ENCODE results near the gene FBF1. TPM values are rescaled to one million over a fixed set of nuclear protein-coding genes. Genes with fewer than 3 reads are reported as not detected.

Gene FBF1
- polyA plus RNA-seq, 10 donors: 3.1 to 7.9 (median 6.2) TPM

DNA sequence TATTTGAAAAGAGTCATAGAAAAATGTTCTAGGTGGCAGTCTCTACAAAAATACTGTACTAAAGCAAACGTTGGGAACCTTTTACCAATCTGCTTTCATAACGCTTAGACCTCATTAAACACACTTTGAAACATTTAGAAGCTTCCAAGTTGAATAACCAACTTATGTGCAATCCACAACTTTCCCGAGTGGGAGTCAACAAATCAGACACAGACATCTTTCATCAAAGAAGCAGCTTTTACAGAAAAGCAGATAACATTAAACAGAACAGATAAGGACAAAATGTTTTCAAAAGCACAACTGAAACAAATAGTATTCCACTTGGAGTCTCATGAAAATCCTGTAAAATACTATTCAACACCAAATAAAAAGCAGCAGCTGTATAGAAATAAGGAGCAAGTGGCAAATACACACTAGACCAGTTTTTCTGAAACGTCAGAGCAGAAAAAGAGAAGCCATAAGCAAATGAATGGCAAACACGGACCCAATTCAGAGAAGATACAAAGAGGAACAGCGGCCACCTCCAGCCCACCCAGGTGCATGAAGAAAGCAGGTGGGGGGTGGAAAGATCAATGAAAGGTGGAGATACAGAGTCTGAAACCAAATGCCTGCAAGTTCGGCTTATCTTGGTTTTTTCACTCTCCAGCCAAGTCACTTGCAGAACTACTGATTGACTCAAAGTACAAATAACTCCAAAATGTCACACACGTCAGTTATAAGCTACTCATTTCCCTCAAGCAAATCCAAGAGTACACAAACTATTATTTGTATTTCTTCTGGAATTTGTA, 18.4 kb upstream of the FBF1 start:
- DNase-seq: no peak

DNA sequence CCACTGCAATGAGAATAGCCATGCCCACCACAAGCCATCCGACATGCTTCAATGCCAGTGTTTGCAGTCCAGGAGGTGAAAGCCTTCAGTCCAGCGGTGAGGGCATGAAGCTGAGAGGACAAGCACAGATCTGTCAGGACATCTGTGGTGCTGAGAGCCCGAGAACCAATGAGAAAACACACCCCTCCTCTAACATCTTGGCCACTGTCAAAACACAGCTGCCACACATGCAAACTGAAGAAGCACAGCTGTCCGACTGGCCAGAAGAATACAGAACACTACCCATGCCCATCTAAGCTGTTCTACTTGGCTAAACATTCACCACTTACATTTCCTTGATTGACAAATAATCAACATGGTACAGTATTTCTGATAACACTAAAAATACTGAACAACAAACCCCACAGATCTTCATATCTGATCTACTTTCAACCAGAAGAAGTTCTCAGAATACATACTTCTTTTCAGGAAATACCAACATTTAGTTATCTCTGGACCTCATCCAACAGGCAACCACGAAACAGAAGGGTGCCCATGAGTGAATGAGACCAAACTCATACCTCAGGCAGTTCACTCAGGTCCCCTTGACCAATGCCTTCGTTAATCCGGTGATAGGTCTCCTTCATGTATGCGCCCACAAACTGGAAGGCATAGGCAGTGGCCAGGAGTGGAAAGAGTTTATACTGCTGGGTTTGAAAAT, 10.2 kb upstream of the FBF1 start:
- peak in 2 of 3 donors; percentile 45 to 58 for DNase-seq

DNA sequence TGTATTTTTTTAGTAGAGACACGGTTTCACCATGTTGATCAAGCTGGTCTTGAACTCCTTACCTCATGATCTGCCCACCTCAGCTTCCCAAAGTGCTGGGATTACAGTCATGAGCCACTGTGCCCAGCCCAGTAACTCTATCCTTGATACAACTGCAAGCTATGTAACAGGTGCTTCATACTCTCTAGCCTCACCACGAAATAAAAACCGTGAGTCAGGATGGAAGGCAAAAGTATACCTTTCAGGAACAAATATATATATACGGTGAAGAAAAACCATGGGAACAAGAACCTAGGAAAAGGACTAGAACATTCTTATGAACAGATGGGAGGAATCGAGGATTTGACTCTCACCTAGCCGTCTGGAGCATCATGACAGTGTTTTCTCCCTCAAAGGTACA, 9.6 kb upstream of the FBF1 start:
- DNase-seq: no peak

DNA sequence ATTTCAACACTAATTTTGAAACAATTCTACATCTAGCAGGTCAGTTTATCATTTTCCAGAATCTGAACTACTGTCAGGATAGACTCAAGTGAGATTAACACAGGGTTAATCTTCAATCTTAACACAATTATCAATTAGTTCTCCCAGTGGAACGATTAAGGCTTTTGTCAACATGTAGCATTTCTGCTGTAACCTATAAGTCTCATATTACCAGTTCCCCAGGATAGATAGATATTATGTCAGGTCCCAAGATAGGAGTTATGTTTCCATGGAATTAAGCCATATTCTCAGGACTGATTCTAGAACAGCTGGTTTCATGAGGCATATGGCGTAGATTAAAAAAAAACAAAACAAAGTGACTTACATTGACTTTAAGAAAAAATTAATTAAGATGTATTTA, 4.4 kb upstream of the FBF1 start:
- no peak for DNase-seq

DNA sequence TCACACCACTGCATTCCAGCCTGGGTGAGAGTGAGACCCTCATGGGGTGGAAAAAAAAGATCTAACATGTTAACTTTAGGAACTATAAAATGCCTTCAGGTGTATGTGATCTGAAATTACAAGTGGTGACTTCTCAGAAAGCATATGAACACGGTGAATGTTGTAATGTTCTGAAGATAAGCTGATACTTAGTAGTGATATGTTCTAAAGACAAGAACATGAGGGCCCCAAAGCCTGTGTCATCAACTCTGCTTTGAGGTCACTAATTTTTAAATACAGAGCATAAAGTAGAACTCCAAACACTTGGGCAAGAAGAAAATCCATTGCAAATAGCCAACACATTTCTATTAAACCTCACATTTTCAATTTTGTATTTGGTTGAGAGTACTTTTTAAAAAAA, 2.6 kb upstream of the FBF1 start:
- no peak for DNase-seq

DNA sequence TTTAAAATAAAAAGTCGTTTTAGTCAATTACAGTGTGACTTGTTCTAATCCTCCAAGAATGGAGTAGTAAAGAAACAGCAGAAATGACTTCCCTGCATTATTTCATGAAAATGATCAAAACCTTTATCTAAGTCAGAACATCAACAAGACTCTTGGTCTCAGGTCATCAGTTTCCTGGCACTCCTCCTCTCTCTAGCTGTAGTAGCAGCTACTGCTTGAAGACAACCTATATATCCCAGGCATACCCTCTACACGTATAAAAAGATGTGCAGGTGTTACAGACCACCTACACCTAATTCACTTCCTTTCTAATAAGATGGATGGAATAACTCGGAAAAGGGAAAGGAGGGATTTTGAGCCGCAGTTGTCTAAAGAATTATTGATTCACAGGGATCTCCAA, 1.6 kb upstream of the FBF1 start:
- no peak for DNase-seq

DNA sequence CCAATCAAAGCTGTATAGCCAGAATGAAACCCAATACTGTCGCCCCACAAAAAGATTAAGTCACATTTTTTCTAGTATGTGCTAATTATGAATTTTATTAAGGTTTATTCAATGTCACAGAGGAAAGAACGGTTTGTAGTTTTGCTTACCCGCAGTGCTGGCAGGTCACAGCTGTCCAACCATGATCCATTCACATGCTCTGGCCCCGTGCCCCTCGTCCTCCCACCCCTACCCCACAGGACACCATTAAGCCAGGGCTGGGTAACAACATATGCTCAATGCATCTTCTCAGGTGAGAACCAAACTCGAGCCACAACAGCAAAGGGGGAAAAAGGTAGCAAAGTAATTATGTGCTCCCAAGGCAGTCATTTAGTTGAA, 589 bp upstream of the FBF1 start:
- DNase-seq: no peak

DNA sequence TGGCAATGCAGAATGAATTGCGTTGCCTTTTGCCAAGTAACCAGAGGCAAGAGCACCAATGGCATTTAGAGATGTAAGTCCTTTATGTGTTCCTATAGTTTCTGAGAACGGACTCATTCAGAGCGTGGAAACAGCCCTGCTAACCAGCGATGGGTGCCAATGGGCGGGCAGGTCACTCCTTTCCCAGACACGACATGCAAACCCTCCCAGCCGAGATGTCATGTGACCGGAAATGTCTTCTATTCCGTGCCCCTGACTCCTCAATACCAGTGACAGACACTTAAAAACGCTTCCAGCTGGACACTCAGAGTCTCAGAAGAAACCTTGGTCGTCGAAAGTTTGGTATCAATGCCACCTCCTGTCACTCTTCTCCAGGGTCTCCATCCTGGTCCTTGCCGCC, 3.2 kb downstream of the FBF1 start:
- no peak for DNase-seq

DNA sequence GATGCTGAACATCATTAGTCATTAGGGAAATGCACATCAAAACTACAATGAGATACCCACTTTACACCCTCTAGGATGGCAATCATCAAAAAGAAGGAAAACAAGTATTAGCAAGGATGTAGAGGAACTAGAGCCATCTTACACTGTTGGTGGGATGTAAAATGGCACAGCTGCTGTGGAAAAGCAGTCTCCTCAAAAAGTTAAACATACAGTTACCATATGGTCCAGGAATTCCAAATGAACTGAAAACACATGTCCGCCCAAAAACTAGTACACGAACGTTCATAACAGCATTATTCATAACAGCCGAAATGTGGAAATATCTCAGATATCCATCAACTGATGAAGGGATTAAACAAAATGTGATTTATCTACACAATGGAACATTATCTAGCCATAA, 7.0 kb downstream of the FBF1 start:
- no peak for DNase-seq

DNA sequence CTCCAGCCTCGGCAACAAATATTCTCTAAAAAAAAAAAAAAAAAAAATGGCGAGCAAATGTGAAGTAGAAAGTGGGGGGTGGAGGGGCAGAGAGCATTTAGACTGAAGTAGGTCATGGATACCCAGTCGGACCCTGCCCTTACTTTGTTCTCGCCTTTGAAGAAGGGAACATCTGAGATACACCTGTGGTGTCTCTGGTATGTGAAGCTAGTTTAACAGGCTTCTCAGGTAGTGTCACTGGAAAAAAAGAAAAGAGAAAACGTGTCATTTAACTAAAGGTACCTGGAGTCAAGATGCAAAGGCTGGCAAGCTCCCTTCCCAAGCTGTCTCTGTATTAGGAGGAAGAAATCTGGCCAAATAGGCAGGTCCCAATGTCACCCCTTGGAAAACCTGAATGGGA, 8.0 kb downstream of the FBF1 start:
- DNase-seq: no peak

DNA sequence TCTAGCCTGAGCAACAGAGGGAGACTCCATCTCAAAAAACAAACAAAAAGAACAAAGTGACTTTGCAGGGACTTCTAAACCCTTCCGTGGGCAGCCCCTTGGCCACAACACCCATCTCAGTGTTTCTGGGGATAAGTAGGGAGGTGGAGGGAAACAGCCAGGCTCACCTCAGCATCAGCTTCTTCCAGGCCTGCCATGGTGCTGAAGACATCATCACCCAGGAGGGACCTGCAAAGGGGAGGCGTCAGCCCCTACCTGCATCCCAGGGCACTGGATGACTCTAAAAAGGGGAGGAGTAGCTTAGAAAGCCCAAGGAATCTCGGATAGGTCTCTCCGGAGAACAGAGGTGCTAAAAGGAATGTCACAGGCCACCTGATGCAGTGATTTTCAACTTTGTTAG, 9.8 kb downstream of the FBF1 start:
- DNase-seq: no peak

DNA sequence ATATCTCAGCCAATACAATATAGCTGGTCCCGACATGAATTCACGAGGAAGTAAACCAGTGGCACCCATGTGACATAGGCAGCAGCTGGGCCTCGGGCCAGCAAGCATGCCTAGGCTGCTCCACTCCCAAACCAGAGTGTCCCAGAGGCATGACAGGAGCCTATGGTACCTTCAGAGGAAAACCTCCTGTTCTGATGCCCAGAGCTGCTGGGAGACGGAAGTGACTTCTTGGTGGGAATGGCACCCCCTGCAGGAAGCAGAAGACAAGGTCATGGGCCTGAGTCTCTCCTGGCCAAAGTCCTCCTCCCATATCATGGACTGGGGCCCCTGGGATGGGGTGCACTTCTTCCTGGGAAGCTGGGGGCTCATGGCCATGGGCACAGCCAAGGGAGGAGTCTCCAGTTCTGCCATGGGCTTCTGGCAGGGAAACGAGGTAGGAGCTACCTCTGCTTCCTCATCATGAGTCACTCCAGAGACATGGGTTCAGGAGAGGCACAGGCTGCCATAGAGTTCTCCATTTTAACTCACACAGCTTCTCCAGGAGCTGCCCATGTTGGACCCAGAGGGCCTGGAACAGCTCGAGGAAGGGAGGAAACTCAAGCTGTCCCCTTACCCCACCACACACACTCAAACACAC, 13.4 kb downstream of the FBF1 start:
- no peak for DNase-seq

DNA sequence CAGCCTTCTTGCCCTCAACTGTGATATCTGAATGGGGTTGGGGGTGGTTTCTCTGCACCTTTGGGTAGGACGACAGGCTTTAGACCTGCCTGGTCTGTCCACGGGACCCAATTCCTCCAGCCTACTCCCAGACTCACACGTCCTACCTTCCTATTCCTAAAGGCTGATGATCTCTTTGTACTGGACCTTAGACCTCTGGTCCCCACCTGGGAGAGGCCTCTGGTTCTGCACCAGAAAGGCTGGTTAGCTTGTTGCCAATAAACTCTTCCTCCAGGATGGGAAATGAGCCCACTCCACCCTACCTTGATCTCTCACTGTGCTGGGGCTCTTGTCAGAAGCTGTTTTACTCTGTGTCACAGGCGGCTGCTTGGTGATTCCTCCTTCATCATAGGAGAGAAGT, 14.4 kb downstream of the FBF1 start:
- DNase-seq: no peak

DNA sequence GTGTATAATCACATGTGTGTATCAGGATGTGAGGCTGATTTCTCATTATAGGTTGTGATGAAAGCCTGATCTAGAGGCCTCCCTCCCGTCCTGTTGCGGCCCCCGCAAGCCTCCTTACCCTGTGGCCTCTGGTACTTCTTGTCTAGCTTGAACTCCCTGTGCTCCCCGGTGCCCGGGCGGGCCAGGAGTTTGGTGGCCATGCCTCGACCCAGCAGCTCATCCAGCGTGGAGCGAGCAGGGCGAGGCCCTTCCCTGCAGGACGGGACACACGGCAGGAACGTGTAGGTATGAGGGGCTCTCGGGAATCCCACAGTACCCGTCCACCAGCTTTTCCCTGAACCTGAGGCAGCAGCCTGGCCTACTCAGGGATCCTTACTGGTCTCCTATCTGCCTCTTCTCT, 14.9 kb downstream of the FBF1 start:
- no peak for DNase-seq

DNA sequence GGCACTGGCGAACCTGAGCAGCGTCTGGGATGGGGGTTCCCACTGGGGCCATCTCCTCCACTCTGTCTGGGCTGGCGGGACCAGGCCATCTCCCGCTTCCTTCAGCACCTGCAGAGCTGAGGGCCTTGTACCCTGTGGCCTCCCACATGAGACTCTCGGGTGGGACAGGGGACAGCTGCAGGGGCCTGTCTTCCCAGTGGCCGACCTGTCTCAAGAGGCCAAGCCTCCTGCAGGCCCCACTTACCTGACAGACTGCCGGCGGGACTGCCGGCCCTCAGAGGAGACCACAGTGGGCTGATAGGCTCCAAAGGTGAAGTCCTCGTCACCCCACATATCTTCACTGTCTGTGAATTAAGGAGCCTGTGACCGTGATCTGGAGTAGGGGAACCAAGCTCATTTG, 15.7 kb downstream of the FBF1 start:
- DNase-seq: no peak

DNA sequence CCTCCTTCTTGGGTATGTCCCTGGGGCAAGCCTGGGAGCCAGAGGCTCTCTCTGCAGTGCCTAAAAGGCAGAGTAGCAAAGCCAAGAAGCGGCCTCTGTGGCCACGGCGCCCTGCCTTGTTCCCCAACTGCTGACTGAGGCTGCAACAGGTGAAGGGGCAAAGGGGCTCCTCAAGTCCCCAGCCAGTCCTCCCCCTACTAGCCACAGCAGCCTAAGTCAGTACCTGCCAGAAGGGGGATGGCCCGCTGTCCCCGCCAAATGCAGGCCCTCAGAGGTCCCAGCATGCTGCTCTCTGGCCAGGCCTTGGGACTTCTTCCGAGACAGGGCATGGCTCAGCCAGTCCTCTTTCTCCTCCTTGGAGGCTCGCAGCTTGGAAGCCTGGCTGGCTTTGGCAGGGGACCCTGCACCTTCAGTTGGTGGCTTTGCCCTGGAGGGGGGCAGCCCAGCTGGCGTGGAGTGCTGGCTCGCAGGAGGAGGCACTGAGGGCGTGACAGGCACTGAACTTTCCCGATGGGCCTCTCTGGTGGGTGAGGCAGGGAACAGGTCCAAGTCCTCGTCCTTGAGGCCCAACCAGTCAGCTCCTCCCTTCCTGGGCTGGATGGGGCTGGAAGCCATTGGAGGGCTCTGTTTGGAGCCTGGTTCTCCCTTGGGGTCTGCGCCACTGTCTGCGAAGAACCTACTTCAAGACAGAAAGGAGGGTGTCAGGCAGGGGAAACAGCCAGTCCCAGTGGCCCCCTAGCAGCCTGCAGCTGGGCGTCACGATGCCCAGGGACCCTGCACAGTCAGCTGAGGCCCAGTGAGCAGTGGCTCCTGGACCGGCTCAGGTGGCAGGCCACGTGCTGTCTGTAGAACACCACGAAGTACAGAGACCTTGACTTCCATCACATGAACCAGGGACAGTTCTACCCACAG, 17.6 kb downstream of the FBF1 start:
- DNase-seq: no peak

DNA sequence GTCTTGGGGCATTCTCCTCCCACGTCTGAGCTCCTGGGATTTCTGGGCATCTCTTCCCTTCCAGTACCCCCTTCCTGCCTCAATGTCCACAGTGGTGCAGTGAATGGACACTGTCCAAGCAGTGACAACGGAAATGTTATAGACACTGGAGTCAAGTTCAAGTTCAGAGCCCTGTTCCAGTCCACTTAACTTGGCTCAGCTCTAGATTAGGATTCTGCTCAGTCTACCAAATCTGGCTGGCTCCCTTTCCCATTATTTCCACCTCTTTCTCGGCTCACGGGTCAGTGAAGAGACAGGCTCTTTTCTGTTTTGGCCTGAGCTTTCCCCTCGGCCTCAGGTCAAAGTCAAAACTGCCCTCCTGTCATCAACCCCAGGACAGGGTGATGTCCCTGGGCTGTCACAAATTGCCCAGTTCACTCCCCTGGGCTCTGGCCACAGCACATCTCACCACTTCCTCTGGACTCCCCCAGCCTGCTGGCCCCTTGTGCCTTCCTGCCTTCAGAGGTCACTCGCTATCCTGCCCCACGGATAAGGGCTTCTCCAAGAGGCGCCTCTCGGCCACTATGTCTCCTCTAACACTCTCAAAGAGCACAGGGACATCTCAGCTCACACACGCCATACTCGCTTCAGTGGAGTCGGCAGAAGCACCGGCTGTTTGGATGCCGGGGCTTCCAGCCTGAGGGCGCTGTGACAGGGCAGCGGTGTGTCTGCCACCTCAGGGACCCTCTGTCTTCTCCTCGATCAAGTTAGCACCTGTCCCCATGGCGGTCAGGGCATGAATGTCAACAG, 18.5 kb downstream of the FBF1 start:
- DNase-seq: no peak

DNA sequence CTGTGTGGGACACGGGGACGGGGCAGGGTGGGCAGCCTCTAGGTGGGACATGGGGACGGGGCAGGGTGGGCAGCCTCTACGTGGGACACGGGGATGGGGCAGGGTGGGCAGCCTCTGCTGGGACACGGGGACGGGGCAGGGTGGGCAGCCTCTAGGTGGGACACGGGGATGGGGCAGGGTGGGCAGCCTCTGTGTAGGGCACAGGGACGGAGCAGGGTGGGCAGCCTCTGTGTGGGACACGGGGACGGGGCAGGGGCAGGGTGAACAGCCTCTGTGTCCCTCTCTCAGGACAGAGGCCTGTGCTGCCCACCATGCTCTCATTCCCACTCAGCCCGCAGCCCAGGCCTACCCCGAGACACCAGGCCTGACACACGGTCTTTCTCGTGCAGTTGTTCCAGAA, 19.2 kb downstream of the FBF1 start:
- no peak for DNase-seq

DNA sequence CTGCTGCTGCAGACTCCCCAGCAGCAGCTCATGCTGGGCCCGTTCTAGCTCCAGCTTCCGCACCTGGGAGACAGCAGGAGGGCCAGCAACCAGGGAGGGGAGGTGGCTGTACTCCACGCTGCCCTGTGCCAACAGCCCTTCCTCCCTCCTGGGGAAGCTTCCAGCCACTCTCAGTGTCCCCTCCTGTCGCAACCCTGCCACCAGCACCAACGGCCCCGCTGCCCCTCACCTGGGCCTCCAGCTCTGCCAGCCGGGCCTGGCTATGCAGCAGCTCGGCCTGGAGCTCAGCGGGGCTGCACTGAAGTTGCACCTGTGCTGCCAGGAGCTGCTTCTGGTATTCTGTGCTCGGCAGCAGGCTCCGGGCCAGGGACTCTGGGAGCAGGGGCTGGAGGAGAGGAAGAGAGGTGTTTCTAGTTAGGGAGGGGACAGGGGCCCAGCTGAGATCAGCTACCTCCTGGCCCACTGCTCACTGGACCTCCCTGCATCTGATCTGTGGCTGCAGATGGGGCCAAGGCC, 20.7 kb downstream of the FBF1 start:
- DNase-seq: no peak

DNA sequence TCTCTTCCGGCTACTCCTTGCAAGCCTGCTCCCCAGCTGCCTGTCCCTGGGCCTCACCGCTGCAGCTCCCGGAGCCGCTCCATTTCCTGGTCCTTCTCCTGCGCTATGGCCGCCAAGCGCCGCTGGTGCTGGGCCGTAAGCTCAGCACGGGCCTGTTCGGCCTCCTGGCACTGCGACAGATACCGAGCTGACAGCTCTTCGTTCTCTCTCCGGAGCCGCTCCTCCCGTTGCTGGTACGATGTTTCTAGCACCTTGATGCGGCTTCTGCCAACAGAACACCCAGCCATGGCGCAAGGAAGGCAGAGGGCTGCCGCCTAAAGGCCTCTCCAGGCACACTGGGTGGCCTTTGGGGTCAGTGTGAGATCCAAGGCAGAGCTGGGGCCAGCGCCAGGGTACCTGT, 21.2 kb downstream of the FBF1 start:
- DNase-seq: no peak

DNA sequence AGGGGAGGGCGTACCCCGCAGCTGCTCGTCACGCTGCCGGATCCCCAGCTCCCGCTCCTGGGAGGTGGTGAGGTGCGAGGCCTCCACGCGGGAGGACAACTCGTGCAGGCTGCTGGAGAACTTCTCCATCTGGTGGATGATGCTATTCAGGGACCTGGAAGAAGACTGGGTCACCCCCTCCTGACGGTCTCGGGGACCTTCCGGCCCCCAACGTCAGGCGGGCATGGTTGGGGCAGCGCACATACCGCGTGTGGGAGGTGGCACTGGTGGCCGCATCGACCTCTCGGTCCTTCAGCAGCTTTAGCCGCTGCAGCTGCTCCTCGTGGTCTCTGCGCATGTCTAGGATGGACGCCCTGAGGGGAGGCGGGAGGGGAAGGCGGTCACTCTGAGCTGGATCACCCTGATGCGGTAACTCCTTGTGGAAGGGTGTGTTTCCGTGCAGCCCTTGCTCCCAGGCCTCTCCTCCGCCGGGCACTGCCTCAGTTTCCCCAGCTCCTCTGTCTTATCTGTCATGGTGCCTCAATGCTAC, 22.9 kb downstream of the FBF1 start:
- no peak for DNase-seq
